ENCODE measurements around the gene TBC1D19.

GRCh38 chr4:26784207-26784865 is 200.5 kb downstream of the TBC1D19 start:
- TF ChIP-seq CTCF (IDR thresholded peaks at IDR 0.05) (no peak), EZH2 (IDR thresholded peaks at IDR 0.05; ENCODE audit: borderline replicate concordance, insufficient read depth, low read depth, low read length, poor library complexity, severe bottlenecking) (no peak)
